Chondrocyte (in vitro differentiated cells): ENCODE results near the gene CHURC1. TPM values are rescaled to one million over a fixed set of nuclear protein-coding genes. Genes with fewer than 3 reads are reported as not detected.

Experiments used
- DNase-seq: peaks from one replicate; pipeline ENCODE4 v3.0.0; 2021; ENCODE audit warnings: mixed read lengths, low spot score
- H3K27ac Mint-ChIP-seq: one replicate; pipeline ENCODE4 v1.8.0; 2021; ENCODE audit warnings: mild to moderate bottlenecking, moderate library complexity, mixed read lengths; ENCODE audit not compliant: unreplicated experiment
- H3K27me3 Mint-ChIP-seq: 2 replicates; pipeline ENCODE4 v1.8.0; 2021; ENCODE audit warnings: low read depth, mixed read lengths
- H3K36me3 Mint-ChIP-seq: 2 replicates; pipeline ENCODE4 v1.8.0; 2021; ENCODE audit warnings: low read depth, mixed read lengths
- H3K4me1 Mint-ChIP-seq: 2 replicates; pipeline ENCODE4 v1.8.0; 2021; ENCODE audit warnings: low read depth, mild to moderate bottlenecking, mixed read lengths
- H3K4me3 Mint-ChIP-seq: one replicate; pipeline ENCODE4 v1.8.0; 2021; ENCODE audit warnings: mild to moderate bottlenecking, moderate library complexity, mixed read lengths; ENCODE audit not compliant: unreplicated experiment
- H3K9me3 Mint-ChIP-seq: 2 replicates; pipeline ENCODE4 v1.8.0; 2021; ENCODE audit warnings: low read depth, mixed read lengths
- CTCF ChIP-seq: fragments of 200-600 bp; sonication (generic); IDR thresholded peaks from 2 replicates; pipeline ENCODE4 v1.5.0; 2021; ENCODE audit warnings: antibody characterized with exemption, mild to moderate bottlenecking, moderate library complexity
- total RNA-seq: library from RNA; stranded (reverse); gene quantifications from 3 replicates; pipeline ENCODE4 v1.2.1, GENCODE V29; 2021

Gene CHURC1
- total RNA-seq, 1 donor from 2014 or later, result 46.9 TPM

- peak overlapping the region; percentile 86 for H3K27ac Mint-ChIP-seq
- H3K4me1 Mint-ChIP-seq, result peaks cover 58% of the 10 kb centered on the region
- H3K9me3 Mint-ChIP-seq, result peaks cover 8% of the 10 kb centered on the region
- no peaks in the 10 kb centered on the region for H3K27me3 Mint-ChIP-seq
- TF ChIP-seq CTCF, result no peak
- no peak for DNase-seq
- peaks cover 5% of the 10 kb centered on the region for H3K36me3 Mint-ChIP-seq
- no peak overlapping the region for H3K4me3 Mint-ChIP-seq
These were observed 5.0 kb downstream of the CHURC1 start for GRCh38 chr14:64919215-64919614.

GRCh38 chr14:64919618-64920017, 5.4 kb downstream of the CHURC1 start:
- H3K36me3 Mint-ChIP-seq, result peaks cover 5% of the 10 kb centered on the region
- H3K4me1 Mint-ChIP-seq, result peaks cover 62% of the 10 kb centered on the region
- H3K27ac Mint-ChIP-seq, result peak overlapping the region; percentile 86
- TF ChIP-seq CTCF, result no peak
- no peak overlapping the region for H3K4me3 Mint-ChIP-seq
- H3K27me3 Mint-ChIP-seq, result no peaks in the 10 kb centered on the region
- no peak for DNase-seq
- peaks cover 8% of the 10 kb centered on the region for H3K9me3 Mint-ChIP-seq

DNA sequence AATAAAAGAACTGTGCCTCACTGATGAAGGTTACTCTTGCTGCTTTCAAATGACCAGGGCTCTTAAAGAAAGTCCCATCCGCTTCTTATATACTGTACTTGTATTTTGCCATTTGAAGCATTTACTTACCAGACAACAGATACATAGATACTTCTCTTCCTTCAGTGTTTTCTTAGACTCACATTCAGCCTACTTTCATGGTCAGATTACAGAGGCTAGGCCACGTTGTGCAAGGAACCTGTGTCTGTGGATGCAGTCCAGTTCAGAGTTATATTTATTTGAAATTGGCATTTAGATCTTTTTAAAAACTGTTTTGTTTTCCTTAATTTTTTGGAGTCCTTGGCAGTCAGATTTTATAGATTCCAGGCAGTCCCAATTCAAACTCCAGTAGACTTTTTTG, 6.2 kb downstream of the CHURC1 start:
- no peak overlapping the region for H3K4me3 Mint-ChIP-seq
- H3K9me3 Mint-ChIP-seq, result peaks cover 8% of the 10 kb centered on the region
- H3K4me1 Mint-ChIP-seq, result peaks cover 59% of the 10 kb centered on the region
- no peak for TF ChIP-seq CTCF
- no peaks in the 10 kb centered on the region for H3K27me3 Mint-ChIP-seq
- peak overlapping the region; percentile 55 for H3K27ac Mint-ChIP-seq
- no peak for DNase-seq
- H3K36me3 Mint-ChIP-seq, result peaks cover 3% of the 10 kb centered on the region

DNA sequence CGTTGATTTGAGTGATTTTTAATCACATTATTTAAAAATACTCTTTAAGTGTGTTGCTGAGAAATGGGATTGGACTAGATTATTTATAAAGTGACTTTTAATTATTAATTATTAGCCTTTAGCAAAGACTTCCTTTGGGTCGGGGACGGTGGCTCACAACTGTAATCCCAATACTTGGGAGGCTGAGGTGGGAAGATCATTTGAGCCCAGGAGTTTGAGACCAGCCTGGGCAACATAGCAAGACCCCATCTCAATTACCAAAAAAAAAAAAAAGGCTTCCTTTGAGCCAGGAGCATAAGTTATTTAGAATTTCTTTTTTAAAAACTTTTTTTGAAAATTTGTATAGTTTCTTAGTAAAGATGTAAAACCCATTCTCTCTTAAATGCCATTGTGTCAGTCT, 8.8 kb downstream of the CHURC1 start:
- H3K27me3 Mint-ChIP-seq, result no peaks in the 10 kb centered on the region

DNA sequence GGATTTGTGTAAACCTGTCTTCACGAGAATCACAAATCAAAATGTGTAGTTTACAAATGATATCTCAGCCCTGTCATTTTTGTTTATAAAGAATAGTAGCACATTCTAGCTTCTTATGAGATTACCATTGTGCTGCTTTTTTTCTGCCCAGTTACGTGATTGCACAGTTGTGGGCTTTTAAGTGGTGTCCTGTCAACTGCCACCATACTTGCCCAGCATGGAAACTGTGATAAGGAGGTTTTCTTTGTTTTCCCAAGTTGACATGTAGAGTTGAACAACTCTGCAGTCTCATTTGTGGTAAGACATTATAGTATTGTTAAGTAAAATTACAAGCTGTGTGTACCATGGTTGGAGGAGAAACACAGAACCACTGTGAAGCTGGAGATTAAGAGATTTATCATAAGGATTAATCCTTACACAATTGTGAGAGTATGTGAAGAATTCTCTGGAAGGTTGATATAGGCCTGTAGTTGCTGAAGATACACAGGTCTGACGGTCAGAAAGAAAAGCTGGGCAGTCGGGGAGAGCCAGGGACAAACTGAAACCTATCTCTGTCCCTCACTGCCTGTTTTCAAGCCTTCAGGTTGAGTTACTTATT, 12.2 kb downstream of the CHURC1 start:
- Mint-ChIP-seq H3K27ac (peak overlapping the region; percentile 87), H3K27me3 (no peaks in the 10 kb centered on the region), H3K4me3 (no peak overlapping the region), H3K4me1 (peaks cover 15% of the 10 kb centered on the region), H3K9me3 (peaks cover 3% of the 10 kb centered on the region), H3K36me3 (peaks cover 3% of the 10 kb centered on the region)
- TF ChIP-seq CTCF, result no peak
- no peak for DNase-seq

More for the DNA sequence above, 8.8 kb downstream of the CHURC1 start:
- TF ChIP-seq CTCF, result no peak
- Mint-ChIP-seq H3K27ac (no peak overlapping the region), H3K9me3 (peaks cover 5% of the 10 kb centered on the region), H3K4me1 (peaks cover 42% of the 10 kb centered on the region), H3K4me3 (no peak overlapping the region), H3K36me3 (peaks cover 3% of the 10 kb centered on the region)
- no peak for DNase-seq
